ENCODE results near the gene DVL1. TPM values are rescaled to one million over a fixed set of nuclear protein-coding genes. Genes with fewer than 3 reads are reported as not detected.

DVL1 gene
- total and polyA plus RNA-seq, 8 donors: 41.3 to 229 (median 72.2) TPM

- TF ChIP-seq POLR2AphosphoS5 (IDR thresholded peaks at IDR 0.05) (no peak), POLR2A (IDR thresholded peaks at IDR 0.05) (no peak), EP300 (IDR thresholded peaks at IDR 0.05) (no peak), CTCF (IDR thresholded peaks at IDR 0.05) (no peak)
- 87 to 93% (median 91%) methylated on average over 7 to 18 of the region's 18 CpGs for WGBS, 5 donors
- Histone ChIP-seq H3K36me3 (peaks cover 12 to 48% (median 45%) of the 10 kb centered on the region in 4 donors), H3K4me1 (peaks cover 12 to 23% (median 19%) of the 10 kb centered on the region in 4 donors), H3K27ac (no peak overlapping the region), H3K4me3 (no peak overlapping the region), H3K27me3 (peaks cover 0 to under 1% (median 0%) of the 10 kb centered on the region in 3 donors), H3K9me3 (no peaks in the 10 kb centered on the region)
- no peak for DNase-seq
- intact Hi-C loops (cut with DNase I; ENCODE audit: low total_unique reads): loop anchor here (10.0 kb wide), 1 partner anchor 168 kb away; no protein-coding TSS in a partner anchor
These were observed 56.4 kb downstream of the DVL1 start for GRCh38 chr1:1292851-1293250.

DNA sequence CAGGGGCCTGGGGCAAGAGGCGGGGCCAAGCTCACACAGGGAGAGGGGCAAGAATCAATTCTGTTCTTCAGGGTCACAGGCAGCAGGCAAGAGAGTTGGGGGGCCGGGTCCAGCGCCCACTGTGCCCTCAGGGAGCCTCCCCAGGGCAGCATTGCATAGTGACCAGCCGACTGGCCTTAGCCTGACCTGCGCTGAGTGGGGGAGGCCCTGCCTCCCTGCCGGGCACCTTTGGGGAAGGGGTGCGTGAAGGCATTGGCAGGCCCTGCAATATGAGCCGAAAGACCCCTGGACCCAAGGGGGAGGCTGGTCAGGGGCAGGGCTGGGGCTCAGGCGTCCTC, 56.8 kb downstream of the DVL1 start:
- Histone ChIP-seq H3K27ac (no peak overlapping the region), H3K4me1 (peaks cover 12 to 23% (median 19%) of the 10 kb centered on the region in 4 donors), H3K9me3 (no peaks in the 10 kb centered on the region), H3K27me3 (peaks cover 0 to 5% (median under 1%) of the 10 kb centered on the region in 3 donors), H3K4me3 (no peak overlapping the region), H3K36me3 (peaks cover 12 to 43% (median 41%) of the 10 kb centered on the region in 4 donors)
- intact Hi-C loops (cut with DNase I; ENCODE audit: low total_unique reads): loop anchor here (10.0 kb wide), 1 partner anchor 168 kb away; no protein-coding TSS in a partner anchor
- 85 to 91% (median 91%) methylated on average over 8 to 9 of the region's 9 CpGs for WGBS, 5 donors
- DNase-seq: no peak
- TF ChIP-seq POLR2A (IDR thresholded peaks at IDR 0.05) (no peak), EP300 (IDR thresholded peaks at IDR 0.05) (no peak), CTCF (IDR thresholded peaks at IDR 0.05) (no peak), POLR2AphosphoS5 (IDR thresholded peaks at IDR 0.05) (no peak)

DNA sequence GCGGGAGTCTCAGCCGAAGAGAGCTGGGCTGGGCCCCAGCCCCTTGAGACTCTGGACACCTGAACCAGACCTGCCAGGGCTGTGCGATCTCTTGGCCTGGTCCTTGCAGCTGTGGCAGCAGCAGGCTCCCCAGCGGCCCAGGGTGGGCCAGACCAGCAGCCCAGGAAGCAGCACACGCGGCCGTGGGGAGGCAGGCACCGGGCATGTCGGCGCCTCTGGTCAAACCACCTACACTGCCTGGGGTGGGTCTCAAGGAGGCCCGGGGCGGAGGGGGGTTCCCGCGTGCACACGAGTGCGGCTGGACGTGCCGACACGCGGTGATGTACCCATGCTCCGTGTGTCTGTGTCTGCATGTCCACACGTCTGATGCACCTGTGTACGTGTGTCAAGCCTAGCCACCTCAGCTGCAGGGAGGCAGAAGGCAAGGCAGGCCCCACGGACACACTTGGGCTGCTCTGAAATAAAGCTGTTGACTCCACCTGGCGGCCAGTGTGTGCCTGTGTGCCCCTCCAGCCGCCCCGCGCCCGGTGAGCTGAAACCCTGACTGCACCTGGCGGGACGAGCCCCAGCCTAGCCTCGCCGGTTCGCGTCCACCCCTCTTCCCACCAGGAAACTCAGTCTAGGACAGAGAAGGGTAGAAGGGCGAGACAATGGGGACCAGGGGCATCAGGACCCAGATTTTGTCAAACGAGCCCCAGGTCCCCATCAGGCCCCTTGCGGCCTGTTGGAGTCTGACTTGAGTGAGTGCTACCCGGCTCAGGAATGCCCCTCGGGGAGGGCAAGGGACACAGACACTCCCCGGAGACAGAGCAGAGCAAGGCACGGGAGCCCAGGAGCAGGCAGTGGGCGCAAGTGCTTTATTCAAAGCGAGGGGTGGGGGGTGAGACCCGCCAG, 57.4 kb downstream of the DVL1 start:
- DNase-seq: peak; percentile 88 to 92
- H3K9me3 ChIP-seq: no peaks in the 10 kb centered on the region
- intact Hi-C loops (cut with DNase I; ENCODE audit: low total_unique reads): loop anchor here (10.0 kb wide), 1 partner anchor 167 kb away; no protein-coding TSS in a partner anchor
- TF ChIP-seq CTCF (IDR thresholded peaks at IDR 0.05) (peak in 5 of 7 experiments; percentile 61 to 78 (median 74)), POLR2A (IDR thresholded peaks at IDR 0.05) (no peak), EP300 (IDR thresholded peaks at IDR 0.05) (no peak), POLR2AphosphoS5 (IDR thresholded peaks at IDR 0.05) (peak in 1 of 3 donors; percentile 47)
- peaks cover 12 to 41% (median 39%) of the 10 kb centered on the region in 4 donors for H3K36me3 ChIP-seq
- H3K4me1 ChIP-seq: peaks cover 12 to 23% (median 19%) of the 10 kb centered on the region in 4 donors
- 22 to 44% (median 29%) methylated on average over 13 to 45 of the region's 45 CpGs for WGBS, 5 donors
- H3K27ac ChIP-seq: no peak overlapping the region
- no peak overlapping the region for H3K4me3 ChIP-seq
- peaks cover 0 to 11% (median 6%) of the 10 kb centered on the region in 3 donors for H3K27me3 ChIP-seq

- peak; percentile 46 to 84 for DNase-seq
- Histone ChIP-seq H3K9me3 (no peaks in the 10 kb centered on the region), H3K27me3 (peaks cover 0 to 19% (median 6%) of the 10 kb centered on the region in 3 donors), H3K36me3 (peaks cover 12 to 34% (median 32%) of the 10 kb centered on the region in 4 donors), H3K27ac (no peak overlapping the region), H3K4me1 (peaks cover 12 to 23% (median 19%) of the 10 kb centered on the region in 4 donors), H3K4me3 (no peak overlapping the region)
- WGBS, 5 donors: 18 to 60% (median 28%) methylated on average over 12 to 28 of the region's 28 CpGs; no CpG with 5 or more reads in 1 of the 5 donors
- intact Hi-C loops (cut with DNase I; ENCODE audit: low total_unique reads): loop anchor here (10.0 kb wide), 1 partner anchor 166 kb away; no protein-coding TSS in a partner anchor
- TF ChIP-seq EP300 (IDR thresholded peaks at IDR 0.05): no peak
- no peak for TF ChIP-seq POLR2A (IDR thresholded peaks at IDR 0.05)
- no peak for TF ChIP-seq POLR2AphosphoS5 (IDR thresholded peaks at IDR 0.05)
- no peak for TF ChIP-seq CTCF (IDR thresholded peaks at IDR 0.05)
These were observed 58.1 kb downstream of the DVL1 start for GRCh38 chr1:1291023-1291528.
